DND-41 (cell line): ENCODE measurements around the gene SMG6.

Experiments used
- CTCF ChIP-seq: IDR thresholded peaks from 2 replicates; pipeline ENCODE4 v1.5.1; 2012; ENCODE audit warnings: borderline replicate concordance, low read length, moderate library complexity, mild to moderate bottlenecking; ENCODE audit not compliant: poor library complexity, severe bottlenecking; ENCODE audit errors: extremely low read depth
- EZH2 ChIP-seq: IDR thresholded peaks from 3 replicates; pipeline ENCODE4 v1.6.1; 2012; ENCODE audit warnings: borderline replicate concordance, low read depth, mild to moderate bottlenecking, moderate library complexity, low read length, inconsistent platforms; ENCODE audit not compliant: severe bottlenecking

DNA sequence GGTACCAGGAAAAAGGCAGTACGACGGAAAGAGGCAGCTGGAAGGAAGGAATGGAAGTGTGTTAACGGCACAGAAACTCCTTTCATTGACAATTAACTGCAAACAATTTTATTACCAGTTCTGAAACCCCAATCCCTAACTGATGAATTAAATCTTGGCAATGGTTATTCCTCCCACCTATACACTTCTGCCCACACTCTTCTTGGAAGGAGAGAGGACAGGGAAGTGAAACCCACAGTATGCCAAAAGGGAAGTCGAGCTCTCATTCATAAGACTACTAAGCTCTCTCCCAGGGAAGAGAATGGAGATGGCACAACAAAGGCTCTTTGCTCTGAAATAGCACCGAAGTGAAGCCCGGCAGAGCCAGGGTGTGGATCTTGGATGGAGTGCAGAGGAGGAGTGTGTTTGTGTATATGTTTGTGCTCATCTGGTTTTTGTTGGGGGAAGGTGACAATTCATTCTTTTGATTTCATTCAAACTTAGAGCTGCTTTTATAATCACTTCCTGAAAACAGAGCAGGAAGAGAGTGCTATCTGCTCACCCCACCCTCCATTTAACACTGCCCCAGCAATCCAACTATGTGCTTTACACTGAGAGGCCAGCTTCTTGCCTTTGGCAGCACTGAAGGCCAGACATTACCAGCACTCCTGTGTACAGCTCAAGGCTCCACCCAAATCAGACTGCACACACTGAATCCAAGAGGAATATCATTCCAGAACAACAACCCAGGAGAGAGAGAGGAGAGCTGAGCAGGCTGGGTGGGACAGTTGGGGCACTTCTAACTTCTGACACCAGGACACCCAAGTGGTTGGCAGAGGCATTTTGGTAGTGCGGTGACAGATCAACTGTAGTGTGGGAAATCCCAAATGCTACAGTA is 180.0 kb downstream of the SMG6 start:
- TF ChIP-seq CTCF (no peak), EZH2 (no peak)
